Stomach smooth muscle (tissue), 2 donors: ENCODE measurements around the gene PDGFB.

Experiments
- H3K27ac ChIP-seq: one replicate; pipeline ENCODE4 v1.7.0; 2013; ENCODE audit warnings: mild to moderate bottlenecking, low read length, inconsistent platforms
- H3K27me3 ChIP-seq, 2 donors: one replicate each; pipeline ENCODE4 v1.7.0; 2013; ENCODE audit warnings: low read length in 2 of 2; ENCODE audit not compliant: insufficient read depth in 2 of 2, control insufficient read depth in 1 of 2
- H3K36me3 ChIP-seq, 2 donors: one replicate each; pipeline ENCODE4 v1.7.0; 2013; ENCODE audit warnings: low read length in 2 of 2; ENCODE audit not compliant: control insufficient read depth in 2 of 2, insufficient read depth in 2 of 2
- H3K4me1 ChIP-seq: one replicate; pipeline ENCODE4 v1.7.0; 2013; ENCODE audit warnings: low read length; ENCODE audit not compliant: control insufficient read depth, insufficient read depth
- H3K4me3 ChIP-seq, 2 donors: one replicate each; pipeline ENCODE4 v1.7.0; 2013; ENCODE audit warnings: low read length in 2 of 2
- H3K9ac ChIP-seq, 2 donors: one replicate each; pipeline ENCODE4 v1.7.0; 2013; ENCODE audit warnings: low read length in 2 of 2, mild to moderate bottlenecking in 1 of 2
- H3K9me3 ChIP-seq, 2 donors: one replicate each; pipeline ENCODE4 v1.7.0; 2013; ENCODE audit warnings: low read length in 2 of 2; ENCODE audit not compliant: control insufficient read depth in 2 of 2
- donor health status: healthy.
- donor health status: Pancreatic carcinoma.

PDGFB gene

GRCh38 chr22:39245130-39246039, 603 bp upstream of the PDGFB start:
- Histone ChIP-seq H3K9ac (no peak overlapping the region), H3K4me1 (peaks cover 24% of the 10 kb centered on the region), H3K9me3 (no peaks in the 10 kb centered on the region), H3K4me3 (no peak overlapping the region), H3K36me3 (no peaks in the 10 kb centered on the region), H3K27ac (no peak overlapping the region), H3K27me3 (peaks cover 36 to 68% of the 10 kb centered on the region in 2 donors)

GRCh38 chr22:39244136-39244495, 666 bp downstream of the PDGFB start:
- H3K27ac ChIP-seq = no peak overlapping the region
- H3K4me3 ChIP-seq = peak overlapping the region; percentile 65 to 69
- H3K4me1 ChIP-seq = peaks cover 24% of the 10 kb centered on the region
- no peak overlapping the region for H3K9ac ChIP-seq
- H3K27me3 ChIP-seq = peaks cover 32 to 68% of the 10 kb centered on the region in 2 donors
- H3K9me3 ChIP-seq = no peaks in the 10 kb centered on the region
- H3K36me3 ChIP-seq = no peaks in the 10 kb centered on the region

GRCh38 chr22:39243439-39244135, 1.2 kb downstream of the PDGFB start:
- H3K36me3 ChIP-seq = no peaks in the 10 kb centered on the region
- H3K9me3 ChIP-seq = no peaks in the 10 kb centered on the region
- peak overlapping the region; percentile 36 to 69 for H3K4me3 ChIP-seq
- peaks cover 27% of the 10 kb centered on the region for H3K4me1 ChIP-seq
- peak overlapping the region; percentile 29 to 38 for H3K9ac ChIP-seq
- H3K27me3 ChIP-seq = peaks cover 29 to 63% of the 10 kb centered on the region in 2 donors
- H3K27ac ChIP-seq = no peak overlapping the region

GRCh38 chr22:39242595-39243438, 2.0 kb downstream of the PDGFB start:
- peaks cover 27% of the 10 kb centered on the region for H3K4me1 ChIP-seq
- no peaks in the 10 kb centered on the region for H3K9me3 ChIP-seq
- H3K4me3 ChIP-seq = peak overlapping the region; percentile 36 to 69
- H3K27me3 ChIP-seq = peaks cover 27 to 58% of the 10 kb centered on the region in 2 donors
- no peaks in the 10 kb centered on the region for H3K36me3 ChIP-seq
- peak overlapping the region; percentile 29 to 38 for H3K9ac ChIP-seq
- no peak overlapping the region for H3K27ac ChIP-seq

- Histone ChIP-seq H3K9me3 (no peaks in the 10 kb centered on the region), H3K9ac (no peak overlapping the region), H3K4me1 (peaks cover 32% of the 10 kb centered on the region), H3K36me3 (no peaks in the 10 kb centered on the region), H3K27ac (no peak overlapping the region), H3K27me3 (peaks cover 25 to 51% of the 10 kb centered on the region in 2 donors), H3K4me3 (peak overlapping the region in 1 of 2 donors; percentile 69)
Observed at GRCh38 chr22:39241794-39242594, 2.8 kb downstream of the PDGFB start.

GRCh38 chr22:39240831-39241793, 3.7 kb downstream of the PDGFB start:
- Histone ChIP-seq H3K36me3 (no peaks in the 10 kb centered on the region), H3K4me1 (peaks cover 41% of the 10 kb centered on the region), H3K27me3 (peaks cover 21 to 43% of the 10 kb centered on the region in 2 donors), H3K9me3 (no peaks in the 10 kb centered on the region), H3K4me3 (peak overlapping the region in 1 of 2 donors; percentile 62), H3K27ac (no peak overlapping the region), H3K9ac (no peak overlapping the region)

GRCh38 chr22:39239561-39240423, 5.0 kb downstream of the PDGFB start:
- H3K4me3 ChIP-seq = no peak overlapping the region
- no peak overlapping the region for H3K9ac ChIP-seq
- no peaks in the 10 kb centered on the region for H3K36me3 ChIP-seq
- H3K4me1 ChIP-seq = peaks cover 48% of the 10 kb centered on the region
- H3K27ac ChIP-seq = no peak overlapping the region
- peaks cover 15 to 34% of the 10 kb centered on the region in 2 donors for H3K27me3 ChIP-seq
- no peaks in the 10 kb centered on the region for H3K9me3 ChIP-seq

GRCh38 chr22:39238966-39239505, 5.7 kb downstream of the PDGFB start:
- peaks cover 50% of the 10 kb centered on the region for H3K4me1 ChIP-seq
- H3K9me3 ChIP-seq = no peaks in the 10 kb centered on the region
- peaks cover 15 to 29% of the 10 kb centered on the region in 2 donors for H3K27me3 ChIP-seq
- H3K36me3 ChIP-seq = no peaks in the 10 kb centered on the region
- no peak overlapping the region for H3K4me3 ChIP-seq
- no peak overlapping the region for H3K27ac ChIP-seq
- no peak overlapping the region for H3K9ac ChIP-seq
